GM21619 (cell line): ENCODE data around the gene GIT2.

Experiments used
- ATAC-seq: cut with Tn5 transposase; IDR thresholded peaks from one replicate; pipeline ENCODE4 v1.9.1; 2021; ENCODE audit not compliant: unreplicated experiment

The GIT2 gene

GRCh38 chr12:109982210-109982609, 14.0 kb downstream of the GIT2 start:
- no peak for ATAC-seq

- ATAC-seq = no peak
Observed at GRCh38 chr12:109981311-109981710, 14.9 kb downstream of the GIT2 start.

- ATAC-seq = no peak
Observed at GRCh38 chr12:109972821-109973220, 23.3 kb downstream of the GIT2 start.

- ATAC-seq = no peak
Observed at GRCh38 chr12:109968801-109969200, 27.4 kb downstream of the GIT2 start.

- no peak for ATAC-seq
Observed at GRCh38 chr12:109968032-109968420, 28.1 kb downstream of the GIT2 start.

GRCh38 chr12:109967383-109968031, 28.7 kb downstream of the GIT2 start:
- no peak for ATAC-seq

GRCh38 chr12:109966546-109966945, 29.6 kb downstream of the GIT2 start:
- no peak for ATAC-seq

GRCh38 chr12:109963743-109964429, 32.3 kb downstream of the GIT2 start:
- ATAC-seq = no peak

- ATAC-seq = no peak
Observed at GRCh38 chr12:109963330-109963729, 32.8 kb downstream of the GIT2 start.

GRCh38 chr12:109962398-109962797, 33.8 kb downstream of the GIT2 start:
- no peak for ATAC-seq

- ATAC-seq = no peak
Observed at GRCh38 chr12:109961612-109962011, 34.6 kb downstream of the GIT2 start.

GRCh38 chr12:109961201-109961600, 35.0 kb downstream of the GIT2 start:
- ATAC-seq = no peak

- ATAC-seq = no peak
Observed at GRCh38 chr12:109959411-109960093, 36.6 kb downstream of the GIT2 start.

- ATAC-seq = no peak
Observed at GRCh38 chr12:109958374-109958773, 37.8 kb downstream of the GIT2 start.

GRCh38 chr12:109953656-109954055, 42.5 kb downstream of the GIT2 start:
- ATAC-seq = no peak

- ATAC-seq = no peak
Observed at GRCh38 chr12:109952873-109953272, 43.3 kb downstream of the GIT2 start.

- ATAC-seq = no peak
Observed at GRCh38 chr12:109952160-109952858, 43.9 kb downstream of the GIT2 start.

- ATAC-seq = no peak
Observed at GRCh38 chr12:109951751-109952150, 44.4 kb downstream of the GIT2 start.

GRCh38 chr12:109951136-109951535, 45.0 kb downstream of the GIT2 start:
- no peak for ATAC-seq

GRCh38 chr12:109950625-109951024, 45.5 kb downstream of the GIT2 start:
- no peak for ATAC-seq

- no peak for ATAC-seq
Observed at GRCh38 chr12:109949089-109949488, 47.1 kb downstream of the GIT2 start.

GRCh38 chr12:109948368-109948767, 47.8 kb downstream of the GIT2 start:
- ATAC-seq = no peak
